GM12874 (cell line): ENCODE measurements around the gene MRTFA.

Source experiments
- CTCF ChIP-seq: IDR thresholded peaks from 2 replicates; pipeline ENCODE4 v1.5.1; 2011; ENCODE audit warnings: low read depth, mild to moderate bottlenecking, control low read depth, low read length, moderate library complexity; ENCODE audit not compliant: insufficient read depth

MRTFA gene

GRCh38 chr22:40444178-40444831, 192.2 kb downstream of the MRTFA start:
- no peak for TF ChIP-seq CTCF

- no peak for TF ChIP-seq CTCF
Measured at GRCh38 chr22:40443732-40444131, 192.8 kb downstream of the MRTFA start.

- TF ChIP-seq CTCF = no peak
Measured at GRCh38 chr22:40441761-40442390, 194.6 kb downstream of the MRTFA start.

- no peak for TF ChIP-seq CTCF
Measured at GRCh38 chr22:40436505-40437431, 199.8 kb downstream of the MRTFA start.

- no peak for TF ChIP-seq CTCF
Measured at GRCh38 chr22:40434745-40435144, 201.8 kb downstream of the MRTFA start.

- TF ChIP-seq CTCF = no peak
Measured at GRCh38 chr22:40434106-40434505, 202.4 kb downstream of the MRTFA start.

- no peak for TF ChIP-seq CTCF
Measured at GRCh38 chr22:40433416-40434090, 203.0 kb downstream of the MRTFA start.
